Measurements from ENCODE around the gene NHLRC1.

NHLRC1 gene

GRCh38 chr6:18080544-18080943, 41.9 kb downstream of the NHLRC1 start:
- no peak for DNase-seq

DNA sequence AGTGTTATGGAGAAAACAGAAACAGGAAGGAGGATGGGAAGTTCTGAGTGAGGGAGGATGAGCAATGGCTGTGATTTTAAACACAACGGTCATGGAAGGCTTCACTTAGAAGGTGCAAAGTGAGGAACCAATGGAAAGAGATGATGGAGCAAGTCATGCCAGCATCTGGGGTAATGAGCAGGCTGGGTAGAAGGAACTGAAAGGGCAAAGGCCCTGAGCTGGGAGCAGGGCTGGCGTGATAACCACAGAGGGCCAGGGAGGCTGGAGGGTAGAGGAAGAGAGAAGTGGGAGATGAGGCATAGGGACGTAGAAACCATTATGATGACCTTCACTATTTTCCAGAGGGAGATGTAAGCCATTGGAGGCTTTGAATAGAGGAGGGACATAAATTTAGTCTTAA, 43.6 kb downstream of the NHLRC1 start:
- DNase-seq: no peak

DNA sequence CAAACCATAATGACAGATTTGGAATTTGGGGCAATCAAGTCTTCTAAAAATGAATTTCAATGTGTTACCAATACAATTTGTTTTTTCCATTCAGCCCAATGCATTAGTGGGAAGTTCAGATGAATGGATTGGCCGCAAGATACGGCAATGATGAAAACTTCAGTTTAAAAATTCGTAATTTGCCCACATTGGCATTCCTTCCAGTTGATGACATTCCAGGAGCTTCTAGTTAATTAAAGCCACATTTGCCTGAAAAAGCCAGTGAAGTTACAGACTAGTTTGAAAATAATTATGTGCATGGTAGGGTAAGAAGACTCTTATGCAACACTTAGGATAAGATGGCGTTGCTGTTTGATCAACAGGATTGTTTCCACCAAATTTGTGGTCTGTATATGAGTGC, 46.2 kb downstream of the NHLRC1 start:
- no peak for DNase-seq

DNA sequence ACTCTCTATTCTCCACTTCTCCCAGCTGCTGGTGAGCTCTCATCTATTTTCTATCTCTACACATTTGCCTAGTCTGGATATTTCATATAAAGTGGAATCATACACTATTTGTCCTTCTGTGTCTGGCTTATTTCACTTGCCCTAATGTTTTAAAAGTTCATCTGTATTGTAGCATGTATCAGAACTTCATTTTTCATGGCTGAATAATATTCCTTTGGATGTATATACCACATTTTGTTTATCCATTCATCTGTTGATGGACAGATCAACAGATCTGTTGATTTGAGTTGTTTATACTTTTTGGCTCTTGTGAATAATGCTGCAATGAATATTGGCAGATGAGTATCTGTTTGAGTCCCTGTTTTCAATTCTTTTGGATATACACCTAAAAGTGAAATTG, 49.6 kb downstream of the NHLRC1 start:
- no peak for DNase-seq

- no peak for DNase-seq
Observed at GRCh38 chr6:18070486-18070885, 52.0 kb downstream of the NHLRC1 start.
